Peyer's patch (tissue), 4 donors: ENCODE measurements around the gene RFX4. TPM values are rescaled to one million over a fixed set of nuclear protein-coding genes. Genes with fewer than 3 reads are reported as not detected.

Experiments used
- DNase-seq, 3 donors: peaks; one replicate each; pipeline ENCODE4 v3.0.0-alpha.2; 2017 to 2019
- H3K27ac ChIP-seq, 4 donors: fragments of 200-600 bp; sonication (generic); one replicate each; pipeline ENCODE4 v1.5.1; 2016 to 2019
- H3K27me3 ChIP-seq, 2 donors: fragments of 200-600 bp; sonication (generic); one replicate each; pipeline ENCODE4 v1.5.1; 2019
- H3K36me3 ChIP-seq, 3 donors: fragments of 200-600 bp; sonication (generic); one replicate each; pipeline ENCODE4 v1.5.1; 2016 to 2019
- H3K4me1 ChIP-seq, 4 donors: fragments of 200-600 bp; sonication (generic); one replicate each; pipeline ENCODE4 v1.5.1; 2016 to 2019
- H3K4me3 ChIP-seq, 4 donors: fragments of 200-600 bp; sonication (generic); 1 replicate in 3 of 4; 2 replicates in 1 of 4; pipeline ENCODE4 v1.5.1; 2016 to 2019; ENCODE audit warnings: mild to moderate bottlenecking in 1 of 4
- H3K9me3 ChIP-seq, 4 donors: fragments of 200-600 bp; sonication (generic); one replicate each; pipeline ENCODE4 v1.5.1; 2016 to 2019; ENCODE audit warnings: mild to moderate bottlenecking in 1 of 4
- CTCF ChIP-seq, 6 experiments: fragments of 450-650 bp in 4 of 6; fragments of 200-600 bp in 2 of 6; sonication (generic) in 1 of 6; IDR thresholded peaks; one replicate each; pipeline ENCODE4 v1.5.1; 2017 to 2019; ENCODE audit warnings: antibody characterized with exemption in 6 of 6, mild to moderate bottlenecking in 3 of 6, moderate library complexity in 1 of 6
- POLR2A ChIP-seq, 2 donors: fragments of 450-650 bp; IDR thresholded peaks; one replicate each; pipeline ENCODE4 v1.5.1; 2017; ENCODE audit warnings: antibody characterized with exemption in 2 of 2, mild to moderate bottlenecking in 2 of 2, moderate library complexity in 2 of 2
- total RNA-seq, 4 donors: library from RNA; depleted of rRNA; stranded (reverse); fragments of >200 nt; gene quantifications; one replicate each; pipeline ENCODE4 v1.1.0, GENCODE V29; 2016

Gene RFX4
- total RNA-seq, 4 donors from 2014 or later, result not detected

GRCh38 chr12:106780010-106780631 is 197.3 kb downstream of the RFX4 start:
- Histone ChIP-seq H3K27me3 (no peaks in the 10 kb centered on the region), H3K27ac (no peak overlapping the region), H3K4me3 (no peak overlapping the region), H3K4me1 (peaks cover 0 to 15% (median 0%) of the 10 kb centered on the region in 4 donors), H3K9me3 (no peaks in the 10 kb centered on the region), H3K36me3 (peaks cover 0 to 12% (median 0%) of the 10 kb centered on the region in 3 donors)
- TF ChIP-seq CTCF (IDR thresholded peaks at IDR 0.05) (peak in 2 of 6 experiments; percentile 5 to 13), POLR2A (IDR thresholded peaks at IDR 0.05) (no peak)
- no peak for DNase-seq

DNA sequence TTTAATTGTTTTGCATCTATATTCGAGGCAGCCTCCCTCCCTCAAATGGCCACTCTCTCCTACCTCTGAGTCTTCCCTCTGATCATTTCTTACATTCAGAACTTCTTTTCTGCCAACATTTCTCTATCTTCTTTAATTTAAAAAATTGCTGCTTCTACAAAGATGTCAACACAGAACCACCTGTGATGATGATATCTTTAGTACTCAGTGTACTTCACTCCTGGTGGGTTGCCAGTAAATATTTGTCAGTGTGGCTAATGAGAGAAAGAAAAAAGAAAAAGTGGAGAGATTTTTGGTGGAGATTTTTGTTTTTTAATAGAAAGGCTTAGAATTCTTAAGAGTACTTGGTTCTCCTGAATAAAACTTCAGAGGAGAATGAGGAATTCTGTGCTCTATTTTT is 199.8 kb downstream of the RFX4 start:
- no peak for DNase-seq
- peaks cover 0 to 4% (median 0%) of the 10 kb centered on the region in 4 donors for H3K4me1 ChIP-seq
- no peak for TF ChIP-seq CTCF (IDR thresholded peaks at IDR 0.05)
- no peak for TF ChIP-seq POLR2A (IDR thresholded peaks at IDR 0.05)
- H3K4me3 ChIP-seq, result no peak overlapping the region
- no peaks in the 10 kb centered on the region for H3K27me3 ChIP-seq
- H3K36me3 ChIP-seq, result peaks cover 0 to 17% (median 0%) of the 10 kb centered on the region in 3 donors
- H3K27ac ChIP-seq, result no peak overlapping the region
- no peaks in the 10 kb centered on the region for H3K9me3 ChIP-seq

GRCh38 chr12:106783515-106783914 is 200.7 kb downstream of the RFX4 start:
- H3K4me3 ChIP-seq, result no peak overlapping the region
- TF ChIP-seq POLR2A (IDR thresholded peaks at IDR 0.05) (no peak), CTCF (IDR thresholded peaks at IDR 0.05) (no peak)

GRCh38 chr12:106790020-106790419 is 207.2 kb downstream of the RFX4 start:
- Histone ChIP-seq H3K9me3 (no peaks in the 10 kb centered on the region), H3K27me3 (no peaks in the 10 kb centered on the region), H3K36me3 (peaks cover 0 to 27% (median 0%) of the 10 kb centered on the region in 3 donors), H3K27ac (no peak overlapping the region), H3K4me3 (no peak overlapping the region), H3K4me1 (no peaks in the 10 kb centered on the region)
- TF ChIP-seq CTCF (IDR thresholded peaks at IDR 0.05) (peak in 3 of 6 experiments; percentile 30 to 35 (median 34)), POLR2A (IDR thresholded peaks at IDR 0.05) (no peak)
- DNase-seq, result no peak

More at GRCh38 chr12:106783515-106783914, 200.7 kb downstream of the RFX4 start:
- Histone ChIP-seq H3K9me3 (no peaks in the 10 kb centered on the region), H3K36me3 (peaks cover 0 to 20% (median 0%) of the 10 kb centered on the region in 3 donors), H3K27me3 (no peaks in the 10 kb centered on the region), H3K27ac (no peak overlapping the region), H3K4me1 (no peaks in the 10 kb centered on the region)
- DNase-seq, result no peak

GRCh38 chr12:106791531-106791930 is 208.7 kb downstream of the RFX4 start:
- DNase-seq, result no peak
- Histone ChIP-seq H3K4me1 (no peaks in the 10 kb centered on the region), H3K4me3 (no peak overlapping the region), H3K27ac (no peak overlapping the region), H3K27me3 (no peaks in the 10 kb centered on the region), H3K36me3 (peaks cover 0 to 20% (median 0%) of the 10 kb centered on the region in 3 donors), H3K9me3 (no peaks in the 10 kb centered on the region)
- TF ChIP-seq CTCF (IDR thresholded peaks at IDR 0.05) (no peak), POLR2A (IDR thresholded peaks at IDR 0.05) (no peak)
